Stimulated activated naive CD8-positive, alpha-beta T cell treated with anti-CD3 and anti-CD28 coated beads, Interleukin-15, Interleukin-2, amounts not matched to agents 100 ng/mL and 50 ng/mL, for 24 hours (primary cell): ENCODE results near the gene POU2F3.
A peak's percentile ranks its signal among the peaks of the same experiment; 100 is the strongest.

Experiments
- H3K27ac Mint-ChIP-seq: one replicate; pipeline ENCODE4 v1.8.0; 2021; ENCODE audit warnings: mild to moderate bottlenecking, mixed read lengths
- H3K27me3 Mint-ChIP-seq: one replicate; pipeline ENCODE4 v1.8.0; 2021; ENCODE audit warnings: mixed read lengths
- H3K36me3 Mint-ChIP-seq: one replicate; pipeline ENCODE4 v1.8.0; 2021; ENCODE audit warnings: low read depth, mixed read lengths
- H3K4me1 Mint-ChIP-seq: one replicate; pipeline ENCODE4 v1.8.0; 2021; ENCODE audit warnings: low read depth, mixed read lengths
- H3K4me3 Mint-ChIP-seq: one replicate; pipeline ENCODE4 v1.8.0; 2021; ENCODE audit warnings: mild to moderate bottlenecking, mixed read lengths
- H3K9me3 Mint-ChIP-seq: one replicate; pipeline ENCODE4 v1.8.0; 2021; ENCODE audit warnings: mixed read lengths

Gene POU2F3

DNA sequence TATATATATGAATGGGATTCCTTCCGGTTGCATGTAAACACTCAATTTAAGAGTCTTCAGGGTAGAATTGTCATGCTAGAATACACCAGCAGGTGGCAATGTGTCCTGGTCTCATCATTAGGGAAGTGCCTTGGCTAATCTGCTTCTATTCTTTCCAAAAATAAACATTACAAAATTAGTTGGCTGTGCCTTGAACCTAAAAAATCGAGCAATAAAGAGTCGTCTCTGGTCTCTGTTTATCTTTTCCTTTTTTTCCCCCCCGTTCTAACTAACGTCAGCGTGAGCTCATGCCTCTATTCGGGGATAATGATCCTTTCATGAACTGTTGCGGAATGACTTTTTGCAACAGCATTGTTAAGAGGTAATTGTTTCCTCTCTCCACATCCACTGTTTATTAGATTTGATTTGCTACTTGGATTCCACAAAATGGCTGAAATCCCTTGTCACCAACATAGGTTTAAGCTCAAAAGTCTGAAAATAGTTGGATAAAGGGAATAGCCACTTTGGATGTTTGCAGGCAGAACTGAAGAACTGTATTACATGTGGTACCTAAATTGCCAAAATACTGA is 95.0 kb downstream of the POU2F3 start:
- Mint-ChIP-seq H3K4me3 (peak overlapping the region; percentile 66), H3K4me1 (peaks cover 36% of the 10 kb centered on the region), H3K27me3 (peaks cover 64% of the 10 kb centered on the region), H3K36me3 (no peaks in the 10 kb centered on the region), H3K27ac (no peak overlapping the region), H3K9me3 (no peaks in the 10 kb centered on the region)

- Mint-ChIP-seq H3K9me3 (no peaks in the 10 kb centered on the region), H3K4me3 (peak overlapping the region; percentile 66), H3K27ac (no peak overlapping the region), H3K4me1 (peaks cover 41% of the 10 kb centered on the region), H3K36me3 (peaks cover 2% of the 10 kb centered on the region), H3K27me3 (peaks cover 64% of the 10 kb centered on the region)
Measured at GRCh38 chr11:120335556-120335907, 95.6 kb downstream of the POU2F3 start.

DNA sequence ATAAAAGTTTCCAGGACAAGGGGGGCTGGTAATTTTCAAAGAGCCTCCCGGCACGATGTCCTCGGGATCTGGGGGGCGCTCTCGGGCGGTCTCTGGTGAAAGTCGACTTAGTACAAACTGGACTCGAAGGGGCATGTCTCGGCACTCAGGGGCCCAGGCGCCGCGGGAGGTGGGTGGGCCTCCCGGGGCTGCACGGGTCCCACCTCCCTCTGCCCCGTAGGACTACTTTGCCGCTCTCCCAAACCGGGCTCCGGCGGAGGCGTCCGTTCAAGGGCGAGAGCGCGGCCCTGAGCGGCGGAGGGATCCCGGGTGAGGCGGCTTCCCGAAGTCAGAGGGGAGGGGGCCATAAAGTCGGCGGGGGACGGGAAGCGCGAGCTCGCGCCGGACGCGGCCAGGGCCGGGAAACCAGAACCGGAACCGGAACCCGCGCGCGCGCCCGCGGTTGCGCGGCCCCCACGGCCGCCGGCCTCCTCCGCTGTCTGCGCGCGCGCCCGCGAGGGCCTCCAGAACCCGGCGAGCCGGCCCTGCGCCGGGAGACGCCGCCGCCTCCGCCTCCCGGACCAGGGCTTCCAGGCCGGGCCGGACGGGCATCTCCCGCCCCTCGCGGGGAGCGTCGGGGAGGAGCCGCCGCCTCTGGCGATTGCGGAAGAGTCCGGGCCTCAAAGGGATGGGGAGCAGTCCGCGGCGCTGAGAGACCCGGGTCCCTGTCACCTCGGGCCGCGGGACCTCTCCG is 96.1 kb downstream of the POU2F3 start, which contains the start of gene ARHGEF12:
Gene ARHGEF12 (plus strand): TSS at position 506 of the 733 bp plus-strand sequence. CDS start 831 bp downstream, outside the sequence.
- peak within 1 kb of the TSS; percentile 55 for H3K27ac Mint-ChIP-seq

DNA sequence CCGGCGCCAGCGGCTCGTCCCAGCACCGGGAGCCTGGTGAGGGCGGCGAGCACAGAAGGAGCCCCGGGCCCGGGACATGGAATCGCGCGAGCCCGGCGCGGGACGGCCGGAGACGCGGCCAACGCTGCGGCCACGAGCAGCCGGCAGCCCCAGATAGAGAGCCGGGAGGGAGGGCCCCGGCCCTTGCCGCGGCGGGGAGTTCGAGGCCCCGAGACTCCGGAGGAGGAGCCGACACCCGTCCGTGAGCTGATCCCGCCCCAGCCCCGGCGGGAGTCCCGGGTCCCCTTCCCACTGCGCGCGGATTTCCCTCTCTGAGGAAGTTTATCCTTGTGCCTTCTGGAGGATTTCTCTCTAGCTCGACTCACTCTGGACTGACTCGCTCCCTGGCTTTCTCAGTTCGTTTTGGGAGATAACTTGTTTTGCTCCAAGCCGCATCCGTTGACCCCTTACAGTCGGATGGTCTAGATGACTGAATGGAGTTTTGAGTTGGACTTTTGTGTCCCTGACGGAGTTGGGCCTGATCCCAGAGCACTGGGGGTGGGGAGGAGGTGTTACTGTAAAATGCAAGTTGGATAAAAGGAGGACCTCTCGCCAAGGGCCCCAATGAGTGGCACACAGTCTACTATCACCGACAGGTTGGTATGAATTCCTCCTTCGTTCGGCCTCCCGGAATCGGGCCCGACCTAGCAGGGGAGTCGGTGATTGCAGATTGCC is 96.9 kb downstream of the POU2F3 start:
- Mint-ChIP-seq H3K4me1 (peaks cover 44% of the 10 kb centered on the region), H3K27ac (peak overlapping the region; percentile 55), H3K27me3 (peaks cover 63% of the 10 kb centered on the region), H3K36me3 (peaks cover 5% of the 10 kb centered on the region), H3K4me3 (peak overlapping the region; percentile 94), H3K9me3 (no peaks in the 10 kb centered on the region)

More for the DNA sequence above, 96.1 kb downstream of the POU2F3 start, which contains the start of gene ARHGEF12:
- H3K9me3 Mint-ChIP-seq, result no peaks in the 10 kb centered on the region
- H3K27me3 Mint-ChIP-seq, result peaks cover 64% of the 10 kb centered on the region
- H3K4me1 Mint-ChIP-seq, result peaks cover 44% of the 10 kb centered on the region
- H3K36me3 Mint-ChIP-seq, result peaks cover 5% of the 10 kb centered on the region
- H3K4me3 Mint-ChIP-seq, result peak within 1 kb of the TSS; percentile 94

GRCh38 chr11:120337355-120338106 is 97.6 kb downstream of the POU2F3 start:
- Mint-ChIP-seq H3K27me3 (peaks cover 68% of the 10 kb centered on the region), H3K27ac (peak overlapping the region; percentile 18), H3K36me3 (peaks cover 9% of the 10 kb centered on the region), H3K4me1 (peaks cover 44% of the 10 kb centered on the region), H3K9me3 (peaks cover 5% of the 10 kb centered on the region), H3K4me3 (peak overlapping the region; percentile 94)

- peaks cover 44% of the 10 kb centered on the region for H3K4me1 Mint-ChIP-seq
- peaks cover 5% of the 10 kb centered on the region for H3K9me3 Mint-ChIP-seq
- peak overlapping the region; percentile 94 for H3K4me3 Mint-ChIP-seq
- H3K27me3 Mint-ChIP-seq, result peaks cover 67% of the 10 kb centered on the region
- peaks cover 9% of the 10 kb centered on the region for H3K36me3 Mint-ChIP-seq
- H3K27ac Mint-ChIP-seq, result no peak overlapping the region
Measured at GRCh38 chr11:120338107-120338933, 98.4 kb downstream of the POU2F3 start.

DNA sequence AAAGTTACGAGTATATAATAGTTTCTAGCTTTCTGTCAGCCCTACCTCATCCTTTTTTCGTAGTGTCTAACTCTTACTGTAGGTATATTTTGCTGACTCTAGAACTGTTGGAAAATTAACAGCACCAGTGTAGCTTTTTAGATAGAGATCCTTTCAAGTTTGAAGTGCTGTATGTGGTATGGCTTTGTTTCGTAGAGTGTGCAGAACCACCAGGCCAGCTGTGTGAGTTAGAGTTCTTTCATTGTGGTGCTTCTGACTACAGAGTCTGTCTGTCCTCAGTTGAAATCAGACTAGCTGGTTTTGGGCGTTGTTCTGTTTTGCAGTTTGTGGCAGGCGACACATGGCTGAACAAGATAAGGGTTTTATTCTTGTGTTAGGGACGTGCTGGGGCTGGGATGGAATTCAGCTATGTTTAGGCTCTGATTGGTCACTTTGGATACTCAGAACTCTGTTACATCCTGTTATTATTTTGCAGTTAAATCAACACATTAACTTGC is 99.5 kb downstream of the POU2F3 start:
- Mint-ChIP-seq H3K4me3 (no peak overlapping the region), H3K27ac (no peak overlapping the region), H3K4me1 (peaks cover 53% of the 10 kb centered on the region), H3K27me3 (peaks cover 68% of the 10 kb centered on the region), H3K36me3 (peaks cover 9% of the 10 kb centered on the region), H3K9me3 (peaks cover 5% of the 10 kb centered on the region)

- H3K4me1 Mint-ChIP-seq, result peaks cover 55% of the 10 kb centered on the region
- no peak overlapping the region for H3K27ac Mint-ChIP-seq
- H3K36me3 Mint-ChIP-seq, result peaks cover 9% of the 10 kb centered on the region
- H3K9me3 Mint-ChIP-seq, result peaks cover 5% of the 10 kb centered on the region
- H3K27me3 Mint-ChIP-seq, result peaks cover 74% of the 10 kb centered on the region
- no peak overlapping the region for H3K4me3 Mint-ChIP-seq
Measured at GRCh38 chr11:120340529-120340928, 100.6 kb downstream of the POU2F3 start.

DNA sequence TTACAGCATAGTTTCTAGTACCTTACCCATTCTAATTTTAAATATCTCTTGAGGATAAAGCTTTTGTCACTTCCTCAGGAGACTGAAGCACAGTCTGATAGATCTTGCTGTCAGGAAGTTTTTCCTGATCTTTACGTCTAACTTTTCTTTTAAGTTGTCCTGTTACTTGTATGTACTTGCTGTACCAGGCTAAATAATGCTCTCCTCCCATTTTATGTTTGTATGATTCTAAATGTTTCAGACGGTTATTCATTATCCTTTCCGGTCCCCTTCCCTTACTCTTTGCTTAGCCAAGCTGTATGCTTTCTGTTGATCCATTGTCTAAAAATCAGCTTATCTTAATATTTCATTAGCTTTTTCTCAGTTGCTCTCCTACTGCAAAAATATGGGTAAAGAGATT is 102.3 kb downstream of the POU2F3 start:
- peaks cover 82% of the 10 kb centered on the region for H3K27me3 Mint-ChIP-seq
- no peak overlapping the region for H3K4me3 Mint-ChIP-seq
- peaks cover 50% of the 10 kb centered on the region for H3K4me1 Mint-ChIP-seq
- peaks cover 9% of the 10 kb centered on the region for H3K36me3 Mint-ChIP-seq
- no peak overlapping the region for H3K27ac Mint-ChIP-seq
- peaks cover 5% of the 10 kb centered on the region for H3K9me3 Mint-ChIP-seq

GRCh38 chr11:120342678-120343077 is 102.7 kb downstream of the POU2F3 start:
- Mint-ChIP-seq H3K27ac (no peak overlapping the region), H3K4me3 (no peak overlapping the region), H3K36me3 (peaks cover 9% of the 10 kb centered on the region), H3K27me3 (peaks cover 82% of the 10 kb centered on the region), H3K9me3 (peaks cover 5% of the 10 kb centered on the region), H3K4me1 (peaks cover 46% of the 10 kb centered on the region)

DNA sequence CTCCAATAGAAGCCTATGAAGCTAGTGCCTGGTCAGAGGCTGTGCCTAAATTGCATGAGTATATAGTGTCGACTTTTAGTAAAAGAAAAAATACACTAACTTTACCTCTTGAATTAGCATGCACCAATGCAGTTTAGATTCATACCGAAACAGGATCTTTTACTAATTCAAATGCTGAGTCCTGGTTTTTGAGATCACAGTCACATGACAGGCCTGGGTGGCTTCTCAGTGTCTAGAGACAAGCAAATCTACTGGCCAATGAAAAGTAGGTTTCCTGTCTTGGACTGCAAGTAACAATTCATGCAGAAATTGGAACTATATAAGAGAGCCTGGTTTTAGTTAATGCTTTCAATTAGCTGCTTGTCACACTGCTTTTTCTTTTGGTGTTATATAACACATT is 103.5 kb downstream of the POU2F3 start:
- H3K36me3 Mint-ChIP-seq, result peaks cover 9% of the 10 kb centered on the region
- peaks cover 5% of the 10 kb centered on the region for H3K9me3 Mint-ChIP-seq
- H3K4me1 Mint-ChIP-seq, result peaks cover 39% of the 10 kb centered on the region
- no peak overlapping the region for H3K4me3 Mint-ChIP-seq
- H3K27ac Mint-ChIP-seq, result no peak overlapping the region
- H3K27me3 Mint-ChIP-seq, result peaks cover 79% of the 10 kb centered on the region

DNA sequence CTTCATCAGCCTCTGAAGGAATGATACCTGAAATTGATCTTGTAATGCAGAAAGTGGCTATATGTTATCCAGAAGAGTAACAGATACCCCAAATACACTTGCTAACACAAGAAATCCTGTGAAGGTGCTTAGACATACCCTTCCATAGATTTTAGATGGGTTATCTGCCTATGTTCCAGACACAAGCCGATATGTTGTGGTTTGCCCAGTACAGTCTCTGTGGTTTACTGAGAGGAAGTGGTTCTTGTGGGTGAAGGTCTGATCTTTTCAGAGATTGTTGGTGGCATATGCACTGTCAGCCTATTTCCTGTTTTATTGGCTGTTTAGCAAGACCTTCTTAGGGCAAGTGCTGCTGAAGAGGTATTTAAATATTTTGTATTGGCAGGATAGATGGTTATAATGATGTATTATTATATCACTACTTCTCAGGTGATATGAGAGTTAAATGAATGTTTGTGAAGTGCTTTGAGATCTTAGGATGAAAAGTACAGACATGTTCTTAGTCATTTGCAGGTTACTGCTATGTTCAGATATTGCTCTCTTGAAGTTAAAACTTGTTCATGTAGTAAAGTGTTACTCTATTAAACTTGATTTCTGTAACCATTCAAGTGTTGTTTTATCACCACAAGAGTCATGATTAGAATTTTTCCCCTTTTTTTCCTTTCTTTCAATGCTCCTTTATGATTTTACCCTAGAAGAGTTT is 104.5 kb downstream of the POU2F3 start:
- H3K36me3 Mint-ChIP-seq, result peaks cover 9% of the 10 kb centered on the region
- H3K9me3 Mint-ChIP-seq, result peaks cover 5% of the 10 kb centered on the region
- H3K4me3 Mint-ChIP-seq, result peak overlapping the region; percentile 68
- peaks cover 32% of the 10 kb centered on the region for H3K4me1 Mint-ChIP-seq
- H3K27me3 Mint-ChIP-seq, result peaks cover 77% of the 10 kb centered on the region
- H3K27ac Mint-ChIP-seq, result peak overlapping the region; percentile 83

DNA sequence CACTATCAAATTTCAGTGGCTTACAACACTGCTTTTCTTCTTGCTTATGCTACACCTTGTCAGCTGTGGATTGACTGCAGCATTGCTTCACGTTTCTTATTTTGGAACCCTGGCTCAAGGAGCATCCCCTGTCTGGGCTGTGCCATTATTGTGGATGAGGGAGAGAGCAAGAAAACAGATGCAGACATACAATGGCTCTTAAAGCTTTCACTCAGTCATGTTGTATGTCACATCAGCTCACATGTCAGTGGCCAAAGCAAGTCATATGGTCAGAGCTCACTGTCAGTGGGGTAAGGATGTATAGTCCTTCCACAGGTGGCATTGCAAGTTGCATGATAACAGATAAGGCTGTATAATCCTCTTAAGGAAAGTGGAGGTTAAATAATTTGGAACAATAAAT is 106.3 kb downstream of the POU2F3 start:
- H3K4me3 Mint-ChIP-seq, result no peak overlapping the region
- H3K4me1 Mint-ChIP-seq, result peaks cover 19% of the 10 kb centered on the region
- H3K27ac Mint-ChIP-seq, result no peak overlapping the region
- H3K36me3 Mint-ChIP-seq, result peaks cover 5% of the 10 kb centered on the region
- H3K9me3 Mint-ChIP-seq, result peaks cover 5% of the 10 kb centered on the region
- peaks cover 74% of the 10 kb centered on the region for H3K27me3 Mint-ChIP-seq
